Ovary (tissue), 9 donors: ENCODE data around the gene ITGB2. TPM values are rescaled to one million over a fixed set of nuclear protein-coding genes. Genes with fewer than 3 reads are reported as not detected.

Experiments
- DNase-seq, 5 donors: peaks; one replicate each; pipeline ENCODE4 v3.0.0-alpha.2; 2019 to 2020
- H3K27ac ChIP-seq, 2 donors: fragments of 200-600 bp; one replicate each; pipeline versions ENCODE4 v1.5.1 to v1.8.0; 2019 to 2022
- H3K27me3 ChIP-seq: fragments of 200-600 bp; one replicate; pipeline ENCODE4 v1.8.0; 2022
- H3K36me3 ChIP-seq: fragments of 200-600 bp; sonication (generic); one replicate; pipeline ENCODE4 v1.5.1; 2019
- H3K4me1 ChIP-seq: one replicate; pipeline ENCODE4 v1.8.1; 2013; ENCODE audit warnings: mild to moderate bottlenecking, moderate library complexity; ENCODE audit not compliant: insufficient read depth
- H3K4me3 ChIP-seq: fragments of 200-600 bp; sonication (generic); one replicate; pipeline ENCODE4 v1.5.1; 2017
- H3K9me3 ChIP-seq, 2 donors: fragments of 200-600 bp in 1 of 2; sonication (generic) in 1 of 2; one replicate each; pipeline versions ENCODE4 v1.5.1 to v1.8.1; 2013 to 2019; ENCODE audit warnings: mild to moderate bottlenecking in 1 of 2, moderate library complexity in 1 of 2
- EP300 ChIP-seq: sonication (generic); formaldehyde crosslinking; IDR thresholded peaks from one replicate; pipeline ENCODE4 v1.6.1; 2017; ENCODE audit warnings: antibody characterized with exemption
- POLR2A ChIP-seq: fragments of 450-650 bp; IDR thresholded peaks from one replicate; pipeline ENCODE4 v1.6.1; 2017; ENCODE audit warnings: antibody characterized with exemption, mild to moderate bottlenecking, moderate library complexity
- WGBS, 3 donors: extraction: QIAGEN DNeasy Blood & Tissue Kit in 1 of 3; methylation state at CpG; one replicate each; pipeline versions ENCODE4 v1.1.5 to v1.1.7; 2013 to 2017; 5-methylcytosine and 5-hydroxymethylcytosine counted together
- intact Hi-C, 4 donors: fragments of 100-400 bp; cut with DNase I; formaldehyde crosslinking; loops; one replicate each; pipeline versions ENCODE4 v1.11.0 to v1.15.1; 2022 to 2023
- polyA plus RNA-seq, 2 donors: library from polyadenylated mRNA; stranded (reverse); fragments of 200-250 nt in 1 of 2; fragments of 350-450 nt in 1 of 2; fragmentation: Illumina TruSeq in 1 of 2; extraction: RNeasy Lipid Tissue Mini Kit (QIAGEN cat#74804) in 1 of 2; gene quantifications; one replicate each; pipeline ENCODE4 v1.2.3, GENCODE V29; 2013 to 2014
- total RNA-seq, 7 donors: library from RNA; depleted of rRNA in 2 of 7; stranded (reverse); fragments of >200 nt in 2 of 7; fragmentation: NEBNext Ultra II Directional in 3 of 7; extraction: Animal tissue kit (Norgen Biotek cat#: 25700) in 3 of 7; gene quantifications; one replicate each; pipeline versions ENCODE4 v1.1.0 to v1.2.4, GENCODE V29; 2016 to 2023
- TF ChIP-seq, protein P1 (sequence below), 3 donors: fragments of 450-650 bp in 2 of 3; fragments of 200-600 bp in 1 of 3; IDR thresholded peaks; one replicate each; pipeline versions ENCODE4 v1.5.1 to v1.8.0; 2016 to 2022; ENCODE audit warnings: antibody characterized with exemption in 3 of 3, mild to moderate bottlenecking in 1 of 3
- donor health status: DM: no; HTN: no; CAD: no; lungs with moderate emphysema.
- donor health status: DM: no; HTN: no; CAD: no.
- donor health status: Bipolar disorder and iron deficiency.
- donor health status: DM: yes; HTN: yes; CAD: no.
- donor health status: DM: no; HTN: no; CAD: no.
- donor health status: DM: yes; HTN: yes; CAD: no.

Gene ITGB2
- total and polyA plus RNA-seq, 9 donors, result 9.6 to 58.3 (median 17.6) TPM

DNA sequence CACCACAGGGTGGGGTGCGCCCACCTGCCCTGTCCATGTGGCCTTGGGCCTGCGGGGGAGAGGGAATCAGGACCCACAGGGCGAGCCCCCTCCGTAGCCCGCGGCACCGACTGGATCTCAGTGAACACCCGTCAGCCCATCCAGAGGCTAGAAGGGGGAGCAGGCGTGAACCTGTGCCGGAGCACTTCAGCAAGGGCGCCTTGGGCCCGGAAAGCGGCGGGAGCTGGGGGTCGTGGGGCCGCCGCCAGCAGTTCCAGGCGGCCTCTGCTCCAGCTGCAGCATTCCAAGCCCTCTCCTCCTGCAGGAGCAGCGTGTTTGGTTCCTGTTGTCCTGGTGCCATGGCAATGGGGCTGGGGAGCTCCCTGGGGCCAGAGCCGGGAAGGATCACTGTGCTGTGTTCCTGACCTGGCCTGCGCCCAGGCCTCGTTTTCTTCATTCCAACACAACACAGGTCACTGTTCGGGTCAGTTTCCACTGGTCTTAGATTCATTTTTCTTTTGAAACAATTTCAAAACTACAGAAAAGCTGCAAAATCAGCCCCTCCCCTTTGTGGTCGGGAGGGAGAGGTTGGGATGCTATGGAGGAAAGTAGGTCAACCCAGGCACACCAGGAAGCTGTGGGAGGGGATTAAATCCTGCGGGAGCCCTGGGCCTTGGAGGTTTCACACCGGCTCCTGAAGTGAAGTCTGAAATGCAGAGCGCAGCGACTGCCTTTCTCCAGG, 37.9 kb upstream of the ITGB2 start:
- 2 to 7% (median 7%) methylated on average over 18 to 28 of the region's 28 CpGs for WGBS, 3 donors
- Histone ChIP-seq H3K27ac (peak overlapping the region in 1 of 2 donors; percentile 41), H3K27me3 (no peaks in the 10 kb centered on the region), H3K4me3 (no peak overlapping the region), H3K36me3 (no peaks in the 10 kb centered on the region), H3K4me1 (peaks cover 24% of the 10 kb centered on the region), H3K9me3 (no peaks in the 10 kb centered on the region)
- intact Hi-C loops, result loop anchor here in 1 of 4 donors (10.0 kb wide), 2 partner anchors 76 to 326 kb away; partner anchors contain the start of gene POFUT2
- DNase-seq, result peak; percentile 86 to 95 (median 88)
- TF ChIP-seq EP300 (peak; percentile 66), POLR2A (no peak)
- TF ChIP-seq, protein P1, sequence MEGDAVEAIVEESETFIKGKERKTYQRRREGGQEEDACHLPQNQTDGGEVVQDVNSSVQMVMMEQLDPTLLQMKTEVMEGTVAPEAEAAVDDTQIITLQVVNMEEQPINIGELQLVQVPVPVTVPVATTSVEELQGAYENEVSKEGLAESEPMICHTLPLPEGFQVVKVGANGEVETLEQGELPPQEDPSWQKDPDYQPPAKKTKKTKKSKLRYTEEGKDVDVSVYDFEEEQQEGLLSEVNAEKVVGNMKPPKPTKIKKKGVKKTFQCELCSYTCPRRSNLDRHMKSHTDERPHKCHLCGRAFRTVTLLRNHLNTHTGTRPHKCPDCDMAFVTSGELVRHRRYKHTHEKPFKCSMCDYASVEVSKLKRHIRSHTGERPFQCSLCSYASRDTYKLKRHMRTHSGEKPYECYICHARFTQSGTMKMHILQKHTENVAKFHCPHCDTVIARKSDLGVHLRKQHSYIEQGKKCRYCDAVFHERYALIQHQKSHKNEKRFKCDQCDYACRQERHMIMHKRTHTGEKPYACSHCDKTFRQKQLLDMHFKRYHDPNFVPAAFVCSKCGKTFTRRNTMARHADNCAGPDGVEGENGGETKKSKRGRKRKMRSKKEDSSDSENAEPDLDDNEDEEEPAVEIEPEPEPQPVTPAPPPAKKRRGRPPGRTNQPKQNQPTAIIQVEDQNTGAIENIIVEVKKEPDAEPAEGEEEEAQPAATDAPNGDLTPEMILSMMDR (IDR thresholded peaks at IDR 0.05), result no peak

DNA sequence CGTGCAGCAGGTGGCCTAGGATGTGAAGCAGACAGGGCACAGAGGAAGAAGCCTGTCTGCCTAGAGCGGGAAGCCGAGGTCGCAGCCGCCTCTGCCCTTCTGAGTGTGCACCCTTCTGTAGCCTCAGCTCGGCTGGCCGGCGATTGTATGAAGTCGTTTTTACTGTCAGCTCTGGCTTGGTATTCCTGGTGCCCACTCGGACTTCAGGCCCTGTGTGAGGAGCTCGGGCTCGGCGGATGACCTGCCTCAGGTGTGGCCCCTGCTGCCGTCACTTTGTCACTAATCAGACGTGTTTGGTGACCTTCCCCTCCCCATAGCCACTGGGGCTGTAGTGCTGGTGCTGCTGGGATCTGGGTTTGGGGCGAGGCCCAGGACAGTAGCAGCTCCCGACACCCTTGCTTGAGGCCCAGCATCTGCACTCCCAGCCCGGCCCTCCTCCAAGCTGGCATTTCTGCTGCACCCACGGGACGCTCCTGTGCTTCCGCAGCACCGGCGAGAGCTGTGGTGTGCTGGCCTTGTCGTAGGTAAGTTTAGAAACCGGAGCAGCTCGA, 37.3 kb upstream of the ITGB2 start:
- WGBS, 3 donors, result 71 to 75% (median 73%) methylated on average over 21 to 26 of the region's 26 CpGs
- intact Hi-C loops, result loop anchor here in 1 of 4 donors (10.0 kb wide), 2 partner anchors 77 to 327 kb away; partner anchors contain the start of gene POFUT2
- H3K4me3 ChIP-seq, result no peak overlapping the region

DNA sequence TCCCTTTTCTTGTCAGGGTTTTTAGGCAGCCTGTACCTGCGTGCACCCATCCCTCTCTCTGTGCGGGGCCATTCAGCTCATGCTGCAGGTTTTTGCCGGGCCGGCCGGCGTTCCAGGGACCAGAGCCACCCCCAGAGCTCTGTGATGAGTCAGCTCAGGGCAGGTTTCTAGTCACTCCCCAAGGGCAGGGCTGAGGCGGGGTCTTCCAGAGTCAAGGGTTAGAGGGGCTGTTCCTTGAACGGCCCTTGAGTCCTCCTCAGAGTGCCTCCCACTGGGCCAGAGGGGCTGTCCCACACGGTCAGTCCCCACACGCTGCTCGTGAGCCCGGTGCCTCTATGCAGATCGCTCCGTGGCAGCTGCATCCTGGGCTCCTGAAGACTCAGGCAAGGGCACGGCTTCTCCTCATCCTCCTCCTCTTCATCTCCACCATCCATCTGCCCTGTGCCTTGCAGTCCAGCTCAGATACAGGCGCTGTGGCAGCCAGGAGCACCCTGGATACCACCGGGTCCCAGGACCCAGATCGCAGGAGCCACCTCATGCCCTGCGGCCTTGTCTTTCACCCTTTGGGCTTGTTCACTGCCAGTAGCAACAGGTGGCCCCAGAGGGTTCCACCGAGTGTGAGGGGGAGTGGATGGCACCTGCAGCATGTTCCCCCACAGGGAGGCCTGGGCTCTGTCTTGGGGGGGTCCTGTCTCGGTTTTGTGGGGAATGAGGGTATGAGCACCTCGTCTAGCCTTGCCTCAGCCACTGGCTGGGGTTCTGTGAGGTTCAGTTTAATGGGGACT, 36.5 kb upstream of the ITGB2 start:
- intact Hi-C loops, result loop anchor here in 1 of 4 donors (10.0 kb wide), 2 partner anchors 78 to 328 kb away; partner anchors contain the start of gene POFUT2
- 90 to 93% (median 92%) methylated on average over 16 to 22 of the region's 22 CpGs for WGBS, 3 donors
- no peaks in the 10 kb centered on the region for H3K9me3 ChIP-seq
- no peak for DNase-seq
- no peak overlapping the region for H3K27ac ChIP-seq
- H3K4me3 ChIP-seq, result no peak overlapping the region
- H3K27me3 ChIP-seq, result no peaks in the 10 kb centered on the region
- TF ChIP-seq, protein P1 (IDR thresholded peaks at IDR 0.05), result no peak
- no peak for TF ChIP-seq EP300
- peaks cover 22% of the 10 kb centered on the region for H3K4me1 ChIP-seq
- no peaks in the 10 kb centered on the region for H3K36me3 ChIP-seq

More for the DNA sequence above, 37.3 kb upstream of the ITGB2 start:
- no peaks in the 10 kb centered on the region for H3K9me3 ChIP-seq
- no peak for DNase-seq
- no peaks in the 10 kb centered on the region for H3K27me3 ChIP-seq
- H3K36me3 ChIP-seq, result no peaks in the 10 kb centered on the region
- TF ChIP-seq EP300 (no peak), POLR2A (no peak)
- TF ChIP-seq, protein P1 (IDR thresholded peaks at IDR 0.05), result no peak
- peaks cover 24% of the 10 kb centered on the region for H3K4me1 ChIP-seq
- H3K27ac ChIP-seq, result peak overlapping the region in 1 of 2 donors; percentile 41

DNA sequence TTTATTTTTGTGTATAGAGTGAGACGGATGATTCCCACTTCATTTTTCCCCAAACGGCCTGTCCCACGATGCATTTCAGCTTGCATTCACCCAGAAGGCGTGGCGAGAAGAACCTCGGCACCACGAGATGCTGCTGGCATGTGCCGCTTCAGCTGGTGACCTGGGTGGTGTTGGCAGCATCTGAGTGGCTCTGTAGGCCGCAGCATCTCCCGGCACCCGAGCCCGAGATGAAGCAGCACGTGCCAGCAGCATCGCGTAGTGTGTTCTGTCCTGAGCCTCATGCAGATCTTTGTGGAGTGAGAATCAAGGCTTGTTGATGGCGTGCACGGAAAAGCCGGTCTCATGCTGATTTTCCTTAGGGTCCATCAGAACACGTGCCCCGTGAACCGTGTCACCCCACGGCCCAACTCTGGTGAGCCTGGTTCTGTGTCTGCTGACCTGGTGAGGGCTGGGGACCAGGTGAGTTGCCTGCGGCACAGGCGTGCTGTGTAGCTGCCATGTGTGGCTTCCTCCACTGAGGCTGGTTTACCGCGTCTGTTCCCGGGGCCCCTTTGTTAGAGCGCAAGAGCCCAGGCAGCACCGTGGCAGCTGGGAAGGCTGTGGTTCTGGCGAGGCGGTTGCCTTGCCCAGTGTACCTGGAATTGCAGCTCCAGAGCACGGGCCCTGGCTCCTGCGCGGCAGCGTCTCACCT, 35.8 kb upstream of the ITGB2 start:
- intact Hi-C loops, result loop anchor here in 1 of 4 donors (10.0 kb wide), 2 partner anchors 78 to 328 kb away; partner anchors contain the start of gene POFUT2
- Histone ChIP-seq H3K27ac (no peak overlapping the region), H3K36me3 (no peaks in the 10 kb centered on the region), H3K27me3 (no peaks in the 10 kb centered on the region), H3K4me1 (peaks cover 22% of the 10 kb centered on the region), H3K9me3 (no peaks in the 10 kb centered on the region), H3K4me3 (no peak overlapping the region)
- WGBS, 3 donors, result 95 to 96% (median 96%) methylated on average over 34 to 35 of the region's 35 CpGs
- no peak for TF ChIP-seq POLR2A
- TF ChIP-seq, protein P1 (IDR thresholded peaks at IDR 0.05), result no peak
- TF ChIP-seq EP300, result no peak
- DNase-seq, result no peak
